ENCODE measurements around the gene LGR6.

Gene LGR6

DNA sequence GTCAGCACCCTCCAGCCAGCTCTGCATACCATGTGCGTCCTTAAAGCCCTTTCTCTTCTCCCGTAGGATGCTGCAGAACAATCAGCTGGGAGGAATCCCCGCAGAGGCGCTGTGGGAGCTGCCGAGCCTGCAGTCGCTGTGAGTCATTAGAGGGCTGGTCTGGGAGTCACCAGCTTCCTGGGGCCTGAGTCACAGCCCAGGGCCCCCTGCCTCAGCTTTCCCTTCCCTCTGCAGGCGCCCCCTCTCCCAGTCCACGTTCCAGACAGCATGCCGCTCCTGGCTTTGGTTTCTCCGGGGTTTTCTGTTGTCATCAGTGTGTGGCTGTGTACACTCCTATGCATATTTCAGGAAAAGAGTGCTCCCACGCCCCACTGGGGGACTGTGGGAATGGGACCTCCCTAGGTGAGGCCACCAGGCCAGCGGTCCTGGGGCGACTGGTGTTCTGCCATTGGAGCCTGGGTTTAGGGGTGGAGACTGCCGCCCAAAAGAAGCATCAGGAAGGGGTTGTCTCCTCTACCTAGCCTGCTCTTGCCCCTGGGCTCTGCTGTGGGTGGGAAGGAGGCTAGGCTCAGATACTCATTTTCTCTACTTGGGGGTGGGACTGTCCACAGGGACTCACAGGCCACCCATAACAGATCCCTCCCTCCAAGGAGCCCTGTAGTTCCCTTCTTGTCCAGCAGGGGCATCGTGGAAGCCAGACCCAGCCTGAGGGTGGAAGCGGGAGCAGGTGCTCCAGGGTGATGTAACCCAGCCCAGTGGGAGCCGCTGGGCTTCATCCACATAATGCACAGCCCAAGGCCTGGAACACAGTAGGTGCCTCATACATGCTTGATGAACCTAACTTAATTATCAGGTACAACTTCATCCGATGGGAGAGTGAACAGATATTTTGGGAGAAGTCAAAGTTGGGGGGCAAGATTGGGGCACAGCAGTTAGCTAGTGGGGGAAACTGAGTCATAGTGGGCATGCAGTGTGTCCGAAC is 42.5 kb downstream of the LGR6 start (continued):
- TF ChIP-seq MZF1 (tag by site-specific recombination; IDR thresholded peaks at IDR 0.05; ENCODE audit: borderline replicate concordance) (peak; percentile 48; the same call in 1 of the 2 replicates), ZNF837 (tag by site-specific recombination; IDR thresholded peaks at IDR 0.05) (no peak), ZNF596 (tag by site-specific recombination; IDR thresholded peaks at IDR 0.05) (no peak), MYNN (tag by site-specific recombination; IDR thresholded peaks at IDR 0.05; ENCODE audit: borderline replicate concordance) (no peak), ZNF747 (tag by site-specific recombination; IDR thresholded peaks at IDR 0.05) (no peak), ZNF2 (tag by site-specific recombination; IDR thresholded peaks at IDR 0.05) (peak; percentile 33; the same call in 1 of the 2 replicates), SP2 (tag by site-specific recombination; IDR thresholded peaks at IDR 0.05) (0 out of 2 replicates have a peak, but pooled peaks have one; percentile 23), ZNF391 (tag by site-specific recombination; IDR thresholded peaks at IDR 0.05; ENCODE audit: borderline replicate concordance, low read depth) (no peak), ZNF211 (tag by site-specific recombination; IDR thresholded peaks at IDR 0.05; ENCODE audit: low read depth) (no peak), ZNF112 (tag by site-specific recombination; IDR thresholded peaks at IDR 0.05) (no peak), BCL11B (tag by site-specific recombination; IDR thresholded peaks at IDR 0.05; ENCODE audit: low read depth) (no peak), ZNF24 (tag by site-specific recombination; IDR thresholded peaks at IDR 0.05) (peak; percentile 22; the same call in 1 of the 2 replicates), ZNF239 (tag by site-specific recombination; IDR thresholded peaks at IDR 0.05) (no peak), ZNF148 (tag by site-specific recombination; IDR thresholded peaks at IDR 0.05; ENCODE audit: borderline replicate concordance) (no peak), ZNF776 (tag by site-specific recombination; IDR thresholded peaks at IDR 0.05; ENCODE audit: borderline replicate concordance) (no peak), ZNF426 (tag by site-specific recombination; IDR thresholded peaks at IDR 0.05) (no peak), ZNF571 (tag by site-specific recombination; IDR thresholded peaks at IDR 0.05) (no peak), ZNF311 (tag by site-specific recombination; IDR thresholded peaks at IDR 0.05; ENCODE audit: borderline replicate concordance) (no peak), KLF9 (tag by site-specific recombination; IDR thresholded peaks at IDR 0.05; ENCODE audit: low read depth) (no peak)
- TF ChIP-seq, protein P1, sequence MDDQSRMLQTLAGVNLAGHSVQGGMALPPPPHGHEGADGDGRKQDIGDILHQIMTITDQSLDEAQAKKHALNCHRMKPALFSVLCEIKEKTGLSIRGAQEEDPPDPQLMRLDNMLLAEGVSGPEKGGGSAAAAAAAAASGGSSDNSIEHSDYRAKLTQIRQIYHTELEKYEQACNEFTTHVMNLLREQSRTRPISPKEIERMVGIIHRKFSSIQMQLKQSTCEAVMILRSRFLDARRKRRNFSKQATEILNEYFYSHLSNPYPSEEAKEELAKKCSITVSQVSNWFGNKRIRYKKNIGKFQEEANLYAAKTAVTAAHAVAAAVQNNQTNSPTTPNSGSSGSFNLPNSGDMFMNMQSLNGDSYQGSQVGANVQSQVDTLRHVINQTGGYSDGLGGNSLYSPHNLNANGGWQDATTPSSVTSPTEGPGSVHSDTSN (CRISPR knock-in tag; IDR thresholded peaks at IDR 0.05): no peak
- TF ChIP-seq, protein P2, sequence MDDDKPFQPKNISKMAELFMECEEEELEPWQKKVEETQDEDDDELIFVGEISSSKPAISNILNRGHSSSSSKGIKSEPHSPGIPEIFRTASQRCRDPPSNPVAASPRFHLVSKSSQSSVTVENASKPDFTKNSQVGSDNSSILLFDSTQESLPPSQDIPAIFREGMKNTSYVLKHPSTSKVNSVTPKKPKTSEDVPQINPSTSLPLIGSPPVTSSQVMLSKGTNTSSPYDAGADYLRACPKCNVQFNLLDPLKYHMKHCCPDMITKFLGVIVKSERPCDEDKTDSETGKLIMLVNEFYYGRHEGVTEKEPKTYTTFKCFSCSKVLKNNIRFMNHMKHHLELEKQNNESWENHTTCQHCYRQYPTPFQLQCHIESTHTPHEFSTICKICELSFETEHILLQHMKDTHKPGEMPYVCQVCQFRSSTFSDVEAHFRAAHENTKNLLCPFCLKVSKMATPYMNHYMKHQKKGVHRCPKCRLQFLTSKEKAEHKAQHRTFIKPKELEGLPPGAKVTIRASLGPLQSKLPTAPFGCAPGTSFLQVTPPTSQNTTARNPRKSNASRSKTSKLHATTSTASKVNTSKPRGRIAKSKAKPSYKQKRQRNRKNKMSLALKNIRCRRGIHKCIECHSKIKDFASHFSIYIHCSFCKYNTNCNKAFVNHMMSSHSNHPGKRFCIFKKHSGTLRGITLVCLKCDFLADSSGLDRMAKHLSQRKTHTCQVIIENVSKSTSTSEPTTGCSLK (tag by site-specific recombination; IDR thresholded peaks at IDR 0.05): no peak
- TF ChIP-seq, protein P3, sequence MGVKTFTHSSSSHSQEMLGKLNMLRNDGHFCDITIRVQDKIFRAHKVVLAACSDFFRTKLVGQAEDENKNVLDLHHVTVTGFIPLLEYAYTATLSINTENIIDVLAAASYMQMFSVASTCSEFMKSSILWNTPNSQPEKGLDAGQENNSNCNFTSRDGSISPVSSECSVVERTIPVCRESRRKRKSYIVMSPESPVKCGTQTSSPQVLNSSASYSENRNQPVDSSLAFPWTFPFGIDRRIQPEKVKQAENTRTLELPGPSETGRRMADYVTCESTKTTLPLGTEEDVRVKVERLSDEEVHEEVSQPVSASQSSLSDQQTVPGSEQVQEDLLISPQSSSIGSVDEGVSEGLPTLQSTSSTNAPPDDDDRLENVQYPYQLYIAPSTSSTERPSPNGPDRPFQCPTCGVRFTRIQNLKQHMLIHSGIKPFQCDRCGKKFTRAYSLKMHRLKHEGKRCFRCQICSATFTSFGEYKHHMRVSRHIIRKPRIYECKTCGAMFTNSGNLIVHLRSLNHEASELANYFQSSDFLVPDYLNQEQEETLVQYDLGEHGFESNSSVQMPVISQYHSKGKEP (tag by site-specific recombination; IDR thresholded peaks at IDR 0.05): no peak
- TF ChIP-seq, protein P4, sequence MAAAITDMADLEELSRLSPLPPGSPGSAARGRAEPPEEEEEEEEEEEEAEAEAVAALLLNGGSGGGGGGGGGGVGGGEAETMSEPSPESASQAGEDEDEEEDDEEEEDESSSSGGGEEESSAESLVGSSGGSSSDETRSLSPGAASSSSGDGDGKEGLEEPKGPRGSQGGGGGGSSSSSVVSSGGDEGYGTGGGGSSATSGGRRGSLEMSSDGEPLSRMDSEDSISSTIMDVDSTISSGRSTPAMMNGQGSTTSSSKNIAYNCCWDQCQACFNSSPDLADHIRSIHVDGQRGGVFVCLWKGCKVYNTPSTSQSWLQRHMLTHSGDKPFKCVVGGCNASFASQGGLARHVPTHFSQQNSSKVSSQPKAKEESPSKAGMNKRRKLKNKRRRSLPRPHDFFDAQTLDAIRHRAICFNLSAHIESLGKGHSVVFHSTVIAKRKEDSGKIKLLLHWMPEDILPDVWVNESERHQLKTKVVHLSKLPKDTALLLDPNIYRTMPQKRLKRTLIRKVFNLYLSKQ (tag by site-specific recombination; IDR thresholded peaks at IDR 0.05; ENCODE audit: borderline replicate concordance): no peak
- TF ChIP-seq, protein P5, sequence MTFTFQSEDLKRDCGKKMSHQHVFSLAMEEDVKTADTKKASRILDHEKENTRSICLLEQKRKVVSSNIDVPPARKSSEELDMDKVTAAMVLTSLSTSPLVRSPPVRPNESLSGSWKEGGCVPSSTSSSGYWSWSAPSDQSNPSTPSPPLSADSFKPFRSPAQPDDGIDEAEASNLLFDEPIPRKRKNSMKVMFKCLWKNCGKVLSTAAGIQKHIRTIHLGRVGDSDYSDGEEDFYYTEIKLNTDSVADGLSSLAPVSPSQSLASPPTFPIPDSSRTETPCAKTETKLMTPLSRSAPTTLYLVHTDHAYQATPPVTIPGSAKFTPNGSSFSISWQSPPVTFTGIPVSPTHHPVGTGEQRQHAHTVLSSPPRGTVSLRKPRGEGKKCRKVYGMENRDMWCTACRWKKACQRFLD (tag by site-specific recombination; IDR thresholded peaks at IDR 0.05): no peak
- TF ChIP-seq, protein P6, sequence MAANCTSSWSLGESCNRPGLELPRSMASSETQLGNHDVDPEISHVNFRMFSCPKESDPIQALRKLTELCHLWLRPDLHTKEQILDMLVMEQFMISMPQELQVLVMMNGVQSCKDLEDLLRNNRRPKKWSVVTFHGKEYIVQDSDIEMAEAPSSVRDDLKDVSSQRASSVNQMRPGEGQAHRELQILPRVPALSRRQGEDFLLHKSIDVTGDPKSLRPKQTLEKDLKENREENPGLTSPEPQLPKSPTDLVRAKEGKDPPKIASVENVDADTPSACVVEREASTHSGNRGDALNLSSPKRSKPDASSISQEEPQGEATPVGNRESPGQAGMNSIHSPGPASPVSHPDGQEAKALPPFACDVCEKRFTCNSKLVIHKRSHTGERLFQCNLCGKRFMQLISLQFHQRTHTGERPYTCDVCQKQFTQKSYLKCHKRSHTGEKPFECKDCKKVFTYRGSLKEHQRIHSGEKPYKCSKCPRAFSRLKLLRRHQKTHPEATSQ (tag by site-specific recombination; IDR thresholded peaks at IDR 0.05): no peak
